GM12878 (cell line): ENCODE results near the gene C1GALT1. TPM values are rescaled to one million over a fixed set of nuclear protein-coding genes. Genes with fewer than 3 reads are reported as not detected.

Experiments
- ATAC-seq: fragments of 200-7000 bp; cut with Tn5 transposase; 3 replicates; pipeline ENCODE4 v1.9.1; 2020; ENCODE audit warnings: mild to moderate bottlenecking, moderate library complexity
- BruUV-seq: library from RNA; stranded (reverse); fragments of 400-500 nt; replicated peaks from 2 replicates; lab custom pipeline; 2021; lab: Mats Ljungman, UMichigan
- CTCF ChIA-PET: fragments of 300-600 bp; sonication (Branson Sonifier 250); formaldehyde crosslinking; extraction: SDS; loops from one replicate; lab custom pipeline; 2021; ENCODE audit warnings: inconsistent platforms; lab: Yijun Ruan, JAX
- POLR2A ChIA-PET: fragments of 350-600 bp; formaldehyde crosslinking; extraction: SDS; loops from one replicate; lab custom pipeline; 2021; ENCODE audit warnings: inconsistent platforms; lab: Charles Lee
- RAD21 ChIA-PET: fragments of 300-600 bp; sonication (Branson Sonifier 250); formaldehyde crosslinking; loops from one replicate; lab custom pipeline; 2023; ENCODE audit warnings: antibody characterized with exemption; ENCODE audit not compliant: unreplicated experiment; lab: Charles Lee
- SMC1A ChIA-PET: fragments of 300-600 bp; sonication (Branson Sonifier 250); formaldehyde crosslinking; loops from one replicate; lab custom pipeline; 2023; ENCODE audit not compliant: unreplicated experiment, uncharacterized antibody; lab: Charles Lee
- DNase-seq: peaks from one replicate; pipeline ENCODE4 v3.0.0-alpha.2; 2011; ENCODE audit warnings: low read depth, low spot score
- FAIRE-seq: peaks from 3 replicates; lab custom pipeline; 2011; peaks lifted over from hg19 to GRCh38; lab: Jason Lieb, UNC
- H2AFZ ChIP-seq: 2 replicates; pipeline ENCODE4 v1.6.0; 2011; ENCODE audit warnings: low read depth, low read length, control low read depth; ENCODE audit not compliant: control insufficient read depth
- H3K27ac ChIP-seq: 2 replicates; pipeline ENCODE4 v1.5.1; 2011; ENCODE audit warnings: control low read depth; ENCODE audit not compliant: control insufficient read depth, insufficient read depth
- H3K27me3 ChIP-seq, 2 experiments: replicated peaks in 1 of 2; 2 replicates each; pipeline versions ENCODE4 v1.6.0 to v1.6.1; 2011; ENCODE audit warnings: low read length in 1 of 2; ENCODE audit not compliant: control insufficient read depth in 2 of 2, insufficient read depth in 2 of 2
- H3K36me3 ChIP-seq, 2 experiments: 2 replicates each; pipeline ENCODE4 v1.5.1; 2011; ENCODE audit warnings: low read length in 1 of 2; ENCODE audit not compliant: control insufficient read depth in 2 of 2, insufficient read depth in 2 of 2
- H3K4me1 ChIP-seq: 2 replicates; pipeline ENCODE4 v1.6.1; 2011; ENCODE audit warnings: mild to moderate bottlenecking, low read length, moderate library complexity, mixed read lengths; ENCODE audit not compliant: control insufficient read depth, insufficient read depth
- H3K4me2 ChIP-seq: 2 replicates; pipeline ENCODE4 v1.6.0; 2011; ENCODE audit warnings: control low read depth; ENCODE audit not compliant: control insufficient read depth, insufficient read depth
- H3K4me3 ChIP-seq: fragments of 200-600 bp; sonication (generic); 2 replicates; pipeline ENCODE4 v1.5.1; 2016
- H3K79me2 ChIP-seq: 2 replicates; pipeline ENCODE4 v1.6.0; 2011; ENCODE audit warnings: low read length; ENCODE audit not compliant: control insufficient read depth, insufficient read depth
- H3K9ac ChIP-seq: 2 replicates; pipeline ENCODE4 v1.8.0; 2011; ENCODE audit warnings: low read length, control low read depth, mixed read lengths; ENCODE audit not compliant: control insufficient read depth, insufficient read depth
- H3K9me3 ChIP-seq: replicated peaks from 3 replicates; pipeline ENCODE4 v1.5.1; 2011; ENCODE audit warnings: mild to moderate bottlenecking, low read length; ENCODE audit not compliant: control insufficient read depth, insufficient read depth
- H4K20me1 ChIP-seq: 2 replicates; pipeline ENCODE4 v1.6.0; 2011; ENCODE audit not compliant: control insufficient read depth, insufficient read depth
- CHD2 ChIP-seq: IDR thresholded peaks from 2 replicates; pipeline ENCODE4 v1.6.1; 2011; ENCODE audit warnings: low read depth, low read length, improper control_type of control experiment, borderline replicate concordance
- DPF2 ChIP-seq: fragments of 450-650 bp; IDR thresholded peaks from 2 replicates; pipeline ENCODE4 v1.6.1; 2017; ENCODE audit warnings: mild to moderate bottlenecking
- MYC ChIP-seq: IDR thresholded peaks from 2 replicates; pipeline ENCODE4 v1.6.1; 2011; ENCODE audit warnings: mild to moderate bottlenecking, low read length, moderate library complexity, inconsistent platforms; ENCODE audit not compliant: insufficient read depth, insufficient replicate concordance, insufficient read length, severe bottlenecking
- NFYA ChIP-seq: IDR thresholded peaks from 2 replicates; pipeline ENCODE4 v1.6.1; 2011; ENCODE audit warnings: low read depth, mild to moderate bottlenecking, low read length, improper control_type of control experiment, borderline replicate concordance
- POLR2AphosphoS2 ChIP-seq: IDR thresholded peaks from 2 replicates; pipeline ENCODE4 v1.6.1; 2011; ENCODE audit warnings: low read depth, mild to moderate bottlenecking, low read length, improper control_type of control experiment, moderate library complexity
- WGBS: methylation state at CpG from one replicate; pipeline ENCODE4 v1.1.6; 2016; ENCODE audit warnings: low lambda C conversion rate; ENCODE audit not compliant: insufficient replicate concordance, insufficient coverage; ENCODE audit errors: missing lambda C conversion rate; 5-methylcytosine and 5-hydroxymethylcytosine counted together
- in situ Hi-C: fragments of 300-500 bp; cut with MboI; formaldehyde crosslinking; loops from 9 replicates; pipeline ENCODE4 v1.14.3; 2018; ENCODE audit warnings: mixed read lengths
- intact Hi-C: fragments of 100-400 bp; cut with micrococcal nuclease; formaldehyde crosslinking; loops from one replicate; pipeline ENCODE4 v1.14.2; 2022; ENCODE audit not compliant: unreplicated experiment
- polyA plus RNA-seq, 11 experiments: library from polyadenylated mRNA; depleted of rRNA in 4 of 11; unstranded in 6 of 11; stranded (reverse) in 5 of 11; fragments of >200 nt; fragmentation: Nextera tagmentation in 4 of 11; fragmentation: Illumina TruSeq in 1 of 11; extraction: Ambion mirVana in 4 of 11; extraction: Trizol in 1 of 11; gene quantifications; 1 replicate in 1 of 11; 2 replicates in 10 of 11; pipeline versions ENCODE4 v1.2.1 to v1.2.3, GENCODE V29; 2011 to 2016; ENCODE audit warnings: inconsistent platforms in 2 of 11, missing spikeins in 2 of 11, low read depth in 1 of 11
- total RNA-seq, 4 experiments: library from RNA; depleted of rRNA in 3 of 4; stranded (reverse); fragments of >200 nt in 3 of 4; fragmentation: Illumina TruSeq in 1 of 4; extraction: Trizol in 1 of 4; gene quantifications; 2 replicates each; pipeline versions ENCODE4 v1.2.1 to v1.2.3, GENCODE V29; 2013 to 2021
- TF ChIP-seq, protein P1 (sequence below): fragments of 450-650 bp; IDR thresholded peaks from 2 replicates; pipeline ENCODE4 v1.6.1; 2016; ENCODE audit warnings: mild to moderate bottlenecking

The C1GALT1 gene
- total and polyA plus RNA-seq, 10 of the 15 experiments (the other 5 are each of a cell fraction or from before 2014, with no cell fraction given), result 1.6 to 25.0 (median 8.5) TPM

GRCh38 chr7:7249814-7250213 lies 67.5 kb downstream of the C1GALT1 start:
- ChIA-PET SMC1A (interaction anchor here (0.9 to 3.5 kb wide), 10 partner anchors 8 to 103 kb away, joined by 3 to 16 read pairs (median 6); no protein-coding TSS in a partner anchor), POLR2A (interaction anchor here (2.0 kb wide), 1 partner anchor 9 kb away, joined by 8 read pairs; no protein-coding TSS in a partner anchor), CTCF (interaction anchor here (1.1 to 1.6 kb wide), 2 partner anchors 10 to 68 kb away, joined by 5 to 7 read pairs; no protein-coding TSS in a partner anchor), RAD21 (interaction anchor here (0.9 to 1.4 kb wide), 4 partner anchors 8 to 65 kb away, joined by 4 to 5 read pairs (median 4); no protein-coding TSS in a partner anchor)
- FAIRE-seq (no peak), ATAC-seq (no peak), DNase-seq (no peak)
- Histone ChIP-seq H3K4me3 (no peak overlapping the region), H2AFZ (no peak overlapping the region), H3K79me2 (no peaks in the 10 kb centered on the region), H3K4me2 (no peak overlapping the region), H3K9ac (no peak overlapping the region), H3K4me1 (peaks cover 15% of the 10 kb centered on the region), H3K36me3 (no peaks in the 10 kb centered on the region; a peak in 1 of 4 replicates), H3K9me3 (no peaks in the 10 kb centered on the region; the same call in 2 of the 3 replicates), H3K27me3 (no peaks in the 10 kb centered on the region), H4K20me1 (no peaks in the 10 kb centered on the region), H3K27ac (no peak overlapping the region)
- BruUV-seq, result no TSS peak
- 73% methylated on average over 2 of the region's 2 CpGs for WGBS
- in situ Hi-C loops, result no loop called here
- intact Hi-C loops, result no loop called here
- no peak for TF ChIP-seq MYC
- TF ChIP-seq, protein P1, sequence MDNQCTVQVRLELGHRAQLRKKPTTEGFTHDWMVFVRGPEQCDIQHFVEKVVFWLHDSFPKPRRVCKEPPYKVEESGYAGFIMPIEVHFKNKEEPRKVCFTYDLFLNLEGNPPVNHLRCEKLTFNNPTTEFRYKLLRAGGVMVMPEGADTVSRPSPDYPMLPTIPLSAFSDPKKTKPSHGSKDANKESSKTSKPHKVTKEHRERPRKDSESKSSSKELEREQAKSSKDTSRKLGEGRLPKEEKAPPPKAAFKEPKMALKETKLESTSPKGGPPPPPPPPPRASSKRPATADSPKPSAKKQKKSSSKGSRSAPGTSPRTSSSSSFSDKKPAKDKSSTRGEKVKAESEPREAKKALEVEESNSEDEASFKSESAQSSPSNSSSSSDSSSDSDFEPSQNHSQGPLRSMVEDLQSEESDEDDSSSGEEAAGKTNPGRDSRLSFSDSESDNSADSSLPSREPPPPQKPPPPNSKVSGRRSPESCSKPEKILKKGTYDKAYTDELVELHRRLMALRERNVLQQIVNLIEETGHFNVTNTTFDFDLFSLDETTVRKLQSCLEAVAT, result no peak
- TF ChIP-seq DPF2, result no peak
- no peak for TF ChIP-seq POLR2AphosphoS2
- TF ChIP-seq NFYA, result no peak
- no peak for TF ChIP-seq CHD2
